Measurements from ENCODE around the gene SPACA7.

DNA sequence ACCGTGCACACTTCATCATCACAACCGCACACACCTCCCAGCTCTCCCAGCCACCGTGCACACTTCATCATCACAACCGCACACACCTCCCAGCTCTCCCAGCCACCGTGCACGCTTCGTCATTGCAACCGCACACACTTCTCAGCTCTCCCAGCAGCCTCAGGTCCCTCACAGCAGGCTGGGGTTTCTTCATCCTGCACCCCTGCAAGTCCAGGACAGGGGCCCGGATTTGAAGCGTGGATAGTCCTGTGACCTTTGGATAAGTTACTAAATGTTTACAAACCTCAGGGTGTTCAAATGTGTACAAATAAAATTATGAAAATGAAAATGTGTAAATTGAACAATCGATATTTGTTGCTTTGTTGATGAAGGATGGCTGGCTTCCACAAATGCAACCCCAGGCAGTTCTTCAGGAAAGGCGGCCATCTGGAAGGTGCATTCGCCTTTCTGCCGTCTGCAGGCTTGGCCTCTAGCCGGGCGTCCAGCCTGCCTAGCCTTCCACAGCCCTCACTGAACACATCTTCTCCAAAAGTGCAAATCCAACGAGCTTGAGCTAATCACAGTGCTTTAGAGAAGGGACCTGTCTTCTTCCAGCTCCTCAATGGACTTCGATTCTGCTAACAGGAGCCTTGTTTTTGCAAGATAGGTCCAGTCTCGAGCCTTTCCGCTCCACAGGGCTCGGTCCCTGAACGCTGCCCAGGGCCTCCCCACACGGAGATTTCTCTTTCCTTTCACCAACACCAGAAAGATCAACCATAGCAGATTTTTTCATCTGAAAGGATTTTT, 74.2 kb downstream of the SPACA7 start:
- TF ChIP-seq RAD21 (IDR thresholded peaks at IDR 0.05; ENCODE audit: low read depth) = no peak
- no peak for TF ChIP-seq FOXM1 (IDR thresholded peaks at IDR 0.05; ENCODE audit: borderline replicate concordance, low read depth)
- TF ChIP-seq YY1 (IDR thresholded peaks at IDR 0.05; ENCODE audit: low read depth) = no peak
- TF ChIP-seq ZBTB7A (IDR thresholded peaks at IDR 0.05; ENCODE audit: low read depth) = no peak
- no peak for TF ChIP-seq EP300 (IDR thresholded peaks at IDR 0.05; ENCODE audit: borderline replicate concordance)
- TF ChIP-seq CEBPB (IDR thresholded peaks at IDR 0.05) = no peak
- TF ChIP-seq, protein P1, sequence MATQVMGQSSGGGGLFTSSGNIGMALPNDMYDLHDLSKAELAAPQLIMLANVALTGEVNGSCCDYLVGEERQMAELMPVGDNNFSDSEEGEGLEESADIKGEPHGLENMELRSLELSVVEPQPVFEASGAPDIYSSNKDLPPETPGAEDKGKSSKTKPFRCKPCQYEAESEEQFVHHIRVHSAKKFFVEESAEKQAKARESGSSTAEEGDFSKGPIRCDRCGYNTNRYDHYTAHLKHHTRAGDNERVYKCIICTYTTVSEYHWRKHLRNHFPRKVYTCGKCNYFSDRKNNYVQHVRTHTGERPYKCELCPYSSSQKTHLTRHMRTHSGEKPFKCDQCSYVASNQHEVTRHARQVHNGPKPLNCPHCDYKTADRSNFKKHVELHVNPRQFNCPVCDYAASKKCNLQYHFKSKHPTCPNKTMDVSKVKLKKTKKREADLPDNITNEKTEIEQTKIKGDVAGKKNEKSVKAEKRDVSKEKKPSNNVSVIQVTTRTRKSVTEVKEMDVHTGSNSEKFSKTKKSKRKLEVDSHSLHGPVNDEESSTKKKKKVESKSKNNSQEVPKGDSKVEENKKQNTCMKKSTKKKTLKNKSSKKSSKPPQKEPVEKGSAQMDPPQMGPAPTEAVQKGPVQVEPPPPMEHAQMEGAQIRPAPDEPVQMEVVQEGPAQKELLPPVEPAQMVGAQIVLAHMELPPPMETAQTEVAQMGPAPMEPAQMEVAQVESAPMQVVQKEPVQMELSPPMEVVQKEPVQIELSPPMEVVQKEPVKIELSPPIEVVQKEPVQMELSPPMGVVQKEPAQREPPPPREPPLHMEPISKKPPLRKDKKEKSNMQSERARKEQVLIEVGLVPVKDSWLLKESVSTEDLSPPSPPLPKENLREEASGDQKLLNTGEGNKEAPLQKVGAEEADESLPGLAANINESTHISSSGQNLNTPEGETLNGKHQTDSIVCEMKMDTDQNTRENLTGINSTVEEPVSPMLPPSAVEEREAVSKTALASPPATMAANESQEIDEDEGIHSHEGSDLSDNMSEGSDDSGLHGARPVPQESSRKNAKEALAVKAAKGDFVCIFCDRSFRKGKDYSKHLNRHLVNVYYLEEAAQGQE (IDR thresholded peaks at IDR 0.05; ENCODE audit: low read depth) = no peak
- TF ChIP-seq EGR1 (IDR thresholded peaks at IDR 0.05) = no peak
- no peak for TF ChIP-seq TCF12 (IDR thresholded peaks at IDR 0.05; ENCODE audit: low read depth)
- TF ChIP-seq, protein P2, sequence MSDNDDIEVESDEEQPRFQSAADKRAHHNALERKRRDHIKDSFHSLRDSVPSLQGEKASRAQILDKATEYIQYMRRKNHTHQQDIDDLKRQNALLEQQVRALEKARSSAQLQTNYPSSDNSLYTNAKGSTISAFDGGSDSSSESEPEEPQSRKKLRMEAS (IDR thresholded peaks at IDR 0.05) = no peak
